Measurements from ENCODE around the gene MFF. TPM values are rescaled to one million over a fixed set of nuclear protein-coding genes. Genes with fewer than 3 reads are reported as not detected.

Gene MFF
- polyA plus RNA-seq, 1 of the 3 experiments (the other 2 are of a cell fraction): 51.0 TPM

DNA sequence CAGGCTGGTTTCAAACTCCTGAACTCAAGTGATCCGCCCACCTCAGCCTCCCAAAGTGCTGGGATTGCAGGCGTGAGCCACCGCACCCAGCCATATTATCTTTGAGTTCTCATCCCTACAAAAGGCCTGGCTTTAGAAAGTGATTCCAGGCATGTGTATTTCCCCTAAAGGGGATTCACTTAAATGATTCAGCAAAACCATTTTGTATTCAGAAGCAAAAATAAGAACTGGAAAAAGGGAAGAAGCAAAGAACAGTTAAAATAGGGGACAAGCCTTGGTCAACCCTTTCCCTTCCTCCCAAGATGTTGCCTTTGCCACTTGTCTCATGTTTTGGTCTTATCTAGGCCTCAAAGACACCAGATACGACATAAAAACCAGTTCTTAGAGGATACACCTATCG lies 43.5 kb downstream of the MFF start:
- H3K9me2 ChIP-seq: no peaks in the 10 kb centered on the region
- no peaks in the 10 kb centered on the region for H3K36me3 ChIP-seq (replicated peaks in 1 of 2; ENCODE audit: control insufficient read depth in 1 of 2, insufficient read depth in 2 of 2, low read length in 1 of 2)
- no peaks in the 10 kb centered on the region for H3K9me3 ChIP-seq
- no peak overlapping the region for H2AFZ ChIP-seq (ENCODE audit: low read depth)
- no peak overlapping the region for H3K4me2 ChIP-seq
- ChIA-PET POLR2A (no interaction called here), CTCF (no interaction called here)
- no peaks in the 10 kb centered on the region for H3K27me3 ChIP-seq (ENCODE audit: insufficient read depth)
- no peaks in the 10 kb centered on the region for H4K20me1 ChIP-seq (ENCODE audit: insufficient read depth)
- H3F3A ChIP-seq (replicated peaks; ENCODE audit: insufficient read depth): peaks cover 43% of the 10 kb centered on the region
- WGBS (ENCODE audit: low lambda C conversion rate): 96% methylated on average over 5 of the region's 5 CpGs
- H3K9ac ChIP-seq: no peak overlapping the region
- DNase-seq: no peak
- H3K4me3 ChIP-seq (ENCODE audit: low read depth in 2 of 2, low read length in 1 of 2): no peak overlapping the region
- H3K27ac ChIP-seq (ENCODE audit: low read depth in 2 of 2, low read length in 1 of 2): peak overlapping the region in 1 of 2 experiments; percentile 25; a peak in 1 of 4 replicates
- H3K79me2 ChIP-seq (ENCODE audit: insufficient read depth): no peaks in the 10 kb centered on the region
- peaks cover 11 to 46% of the 10 kb centered on the region in 2 experiments for H3K4me1 ChIP-seq (ENCODE audit: control insufficient read depth in 1 of 2, insufficient read depth in 2 of 2, low read depth in 1 of 2, low read length in 1 of 2)
- TF ChIP-seq FOXM1 (IDR thresholded peaks at IDR 0.05; ENCODE audit: low read depth) (no peak), FOXJ3 (CRISPR knock-in tag; IDR thresholded peaks at IDR 0.05) (no peak), NRF1 (IDR thresholded peaks at IDR 0.05; ENCODE audit: low read depth, low read length) (no peak), CTCF (IDR thresholded peaks at IDR 0.05) (no peak), PBX3 (IDR thresholded peaks at IDR 0.05) (no peak), TEAD4 (IDR thresholded peaks at IDR 0.05; ENCODE audit: borderline replicate concordance, insufficient read depth) (no peak), MXI1 (IDR thresholded peaks at IDR 0.05; ENCODE audit: low read depth, low read length) (no peak), POLR2AphosphoS5 (IDR thresholded peaks at IDR 0.05; ENCODE audit: low read depth, low read length) (no peak), CHD2 (IDR thresholded peaks at IDR 0.05; ENCODE audit: low read length, partially characterized antibody) (no peak), GATA2 (CRISPR knock-in tag; IDR thresholded peaks at IDR 0.05) (no peak), MEF2A (IDR thresholded peaks at IDR 0.05; ENCODE audit: borderline replicate concordance, low read depth) (no peak), ZBTB33 (IDR thresholded peaks at IDR 0.05; ENCODE audit: borderline replicate concordance, low read depth) (no peak), TAF1 (IDR thresholded peaks at IDR 0.05; ENCODE audit: borderline replicate concordance, low read depth, low read length) (no peak), EZH2phosphoT487 (IDR thresholded peaks at IDR 0.05; ENCODE audit: borderline replicate concordance, low read depth) (no peak), RAD21 (IDR thresholded peaks at IDR 0.05; ENCODE audit: low read length) (no peak), FOSL2 (IDR thresholded peaks at IDR 0.05; ENCODE audit: borderline replicate concordance, low read depth) (no peak)
- TF ChIP-seq, protein P1, sequence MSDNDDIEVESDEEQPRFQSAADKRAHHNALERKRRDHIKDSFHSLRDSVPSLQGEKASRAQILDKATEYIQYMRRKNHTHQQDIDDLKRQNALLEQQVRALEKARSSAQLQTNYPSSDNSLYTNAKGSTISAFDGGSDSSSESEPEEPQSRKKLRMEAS (IDR thresholded peaks at IDR 0.05; ENCODE audit: low read depth): no peak
- TF ChIP-seq, protein P2, sequence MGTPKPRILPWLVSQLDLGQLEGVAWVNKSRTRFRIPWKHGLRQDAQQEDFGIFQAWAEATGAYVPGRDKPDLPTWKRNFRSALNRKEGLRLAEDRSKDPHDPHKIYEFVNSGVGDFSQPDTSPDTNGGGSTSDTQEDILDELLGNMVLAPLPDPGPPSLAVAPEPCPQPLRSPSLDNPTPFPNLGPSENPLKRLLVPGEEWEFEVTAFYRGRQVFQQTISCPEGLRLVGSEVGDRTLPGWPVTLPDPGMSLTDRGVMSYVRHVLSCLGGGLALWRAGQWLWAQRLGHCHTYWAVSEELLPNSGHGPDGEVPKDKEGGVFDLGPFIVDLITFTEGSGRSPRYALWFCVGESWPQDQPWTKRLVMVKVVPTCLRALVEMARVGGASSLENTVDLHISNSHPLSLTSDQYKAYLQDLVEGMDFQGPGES (IDR thresholded peaks at IDR 0.05; ENCODE audit: low read depth, low read length): no peak
- TF ChIP-seq, protein P3, sequence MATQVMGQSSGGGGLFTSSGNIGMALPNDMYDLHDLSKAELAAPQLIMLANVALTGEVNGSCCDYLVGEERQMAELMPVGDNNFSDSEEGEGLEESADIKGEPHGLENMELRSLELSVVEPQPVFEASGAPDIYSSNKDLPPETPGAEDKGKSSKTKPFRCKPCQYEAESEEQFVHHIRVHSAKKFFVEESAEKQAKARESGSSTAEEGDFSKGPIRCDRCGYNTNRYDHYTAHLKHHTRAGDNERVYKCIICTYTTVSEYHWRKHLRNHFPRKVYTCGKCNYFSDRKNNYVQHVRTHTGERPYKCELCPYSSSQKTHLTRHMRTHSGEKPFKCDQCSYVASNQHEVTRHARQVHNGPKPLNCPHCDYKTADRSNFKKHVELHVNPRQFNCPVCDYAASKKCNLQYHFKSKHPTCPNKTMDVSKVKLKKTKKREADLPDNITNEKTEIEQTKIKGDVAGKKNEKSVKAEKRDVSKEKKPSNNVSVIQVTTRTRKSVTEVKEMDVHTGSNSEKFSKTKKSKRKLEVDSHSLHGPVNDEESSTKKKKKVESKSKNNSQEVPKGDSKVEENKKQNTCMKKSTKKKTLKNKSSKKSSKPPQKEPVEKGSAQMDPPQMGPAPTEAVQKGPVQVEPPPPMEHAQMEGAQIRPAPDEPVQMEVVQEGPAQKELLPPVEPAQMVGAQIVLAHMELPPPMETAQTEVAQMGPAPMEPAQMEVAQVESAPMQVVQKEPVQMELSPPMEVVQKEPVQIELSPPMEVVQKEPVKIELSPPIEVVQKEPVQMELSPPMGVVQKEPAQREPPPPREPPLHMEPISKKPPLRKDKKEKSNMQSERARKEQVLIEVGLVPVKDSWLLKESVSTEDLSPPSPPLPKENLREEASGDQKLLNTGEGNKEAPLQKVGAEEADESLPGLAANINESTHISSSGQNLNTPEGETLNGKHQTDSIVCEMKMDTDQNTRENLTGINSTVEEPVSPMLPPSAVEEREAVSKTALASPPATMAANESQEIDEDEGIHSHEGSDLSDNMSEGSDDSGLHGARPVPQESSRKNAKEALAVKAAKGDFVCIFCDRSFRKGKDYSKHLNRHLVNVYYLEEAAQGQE (IDR thresholded peaks at IDR 0.05; ENCODE audit: low read depth, low read length): no peak
